ENCODE measurements around the gene GPHA2. TPM values are rescaled to one million over a fixed set of nuclear protein-coding genes. Genes with fewer than 3 reads are reported as not detected.

The GPHA2 gene
- total RNA-seq, 1 donor from 2014 or later = 0.41 TPM

DNA sequence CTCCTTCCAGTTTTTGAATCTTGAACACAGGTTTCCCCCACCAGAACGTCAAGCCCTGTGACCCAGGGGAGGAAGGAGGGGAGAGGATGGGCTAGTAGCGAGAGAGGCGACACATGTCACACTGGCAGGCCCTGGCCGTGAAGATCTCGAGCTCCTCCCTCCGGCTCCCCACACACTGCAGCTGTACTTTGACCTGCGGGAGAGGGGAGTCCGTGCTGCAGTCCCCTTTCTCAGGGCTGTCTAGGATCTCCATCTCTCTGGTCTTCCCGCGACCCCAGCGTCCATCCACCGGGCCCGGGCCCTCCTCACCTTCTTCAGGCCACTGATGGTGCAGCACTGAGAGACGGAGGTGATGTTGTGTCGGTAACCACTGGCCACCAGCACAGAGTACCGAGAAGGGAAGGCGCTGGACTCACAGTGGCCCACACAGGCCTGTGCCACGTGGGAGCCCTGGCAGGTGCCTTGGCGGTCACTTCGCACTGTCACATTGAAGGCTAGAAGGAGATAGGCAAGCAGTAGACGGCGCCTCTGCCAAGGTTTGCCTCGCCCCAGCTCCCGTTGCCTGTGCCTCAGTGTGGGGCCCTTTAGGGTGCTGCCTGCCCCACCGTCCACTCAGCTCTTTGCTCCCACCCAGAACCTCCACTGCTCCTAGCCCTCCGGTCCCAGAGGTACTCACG, 873 bp downstream of the GPHA2 start:
- Mint-ChIP-seq H3K9me3 (ENCODE audit: low read depth) (no peaks in the 10 kb centered on the region), H3K4me1 (ENCODE audit: low read depth) (peaks cover 15% of the 10 kb centered on the region), H3K36me3 (ENCODE audit: insufficient read depth) (peaks cover 7% of the 10 kb centered on the region), H3K4me3 (ENCODE audit: low read depth) (no peak overlapping the region), H3K27me3 (peaks cover 17% of the 10 kb centered on the region), H3K27ac (no peak overlapping the region)
- TF ChIP-seq, protein P1, sequence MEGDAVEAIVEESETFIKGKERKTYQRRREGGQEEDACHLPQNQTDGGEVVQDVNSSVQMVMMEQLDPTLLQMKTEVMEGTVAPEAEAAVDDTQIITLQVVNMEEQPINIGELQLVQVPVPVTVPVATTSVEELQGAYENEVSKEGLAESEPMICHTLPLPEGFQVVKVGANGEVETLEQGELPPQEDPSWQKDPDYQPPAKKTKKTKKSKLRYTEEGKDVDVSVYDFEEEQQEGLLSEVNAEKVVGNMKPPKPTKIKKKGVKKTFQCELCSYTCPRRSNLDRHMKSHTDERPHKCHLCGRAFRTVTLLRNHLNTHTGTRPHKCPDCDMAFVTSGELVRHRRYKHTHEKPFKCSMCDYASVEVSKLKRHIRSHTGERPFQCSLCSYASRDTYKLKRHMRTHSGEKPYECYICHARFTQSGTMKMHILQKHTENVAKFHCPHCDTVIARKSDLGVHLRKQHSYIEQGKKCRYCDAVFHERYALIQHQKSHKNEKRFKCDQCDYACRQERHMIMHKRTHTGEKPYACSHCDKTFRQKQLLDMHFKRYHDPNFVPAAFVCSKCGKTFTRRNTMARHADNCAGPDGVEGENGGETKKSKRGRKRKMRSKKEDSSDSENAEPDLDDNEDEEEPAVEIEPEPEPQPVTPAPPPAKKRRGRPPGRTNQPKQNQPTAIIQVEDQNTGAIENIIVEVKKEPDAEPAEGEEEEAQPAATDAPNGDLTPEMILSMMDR (IDR thresholded peaks at IDR 0.05; ENCODE audit: unreplicated experiment) = no peak
- DNase-seq (ENCODE audit: low spot score, unreplicated experiment) = no peak

DNA sequence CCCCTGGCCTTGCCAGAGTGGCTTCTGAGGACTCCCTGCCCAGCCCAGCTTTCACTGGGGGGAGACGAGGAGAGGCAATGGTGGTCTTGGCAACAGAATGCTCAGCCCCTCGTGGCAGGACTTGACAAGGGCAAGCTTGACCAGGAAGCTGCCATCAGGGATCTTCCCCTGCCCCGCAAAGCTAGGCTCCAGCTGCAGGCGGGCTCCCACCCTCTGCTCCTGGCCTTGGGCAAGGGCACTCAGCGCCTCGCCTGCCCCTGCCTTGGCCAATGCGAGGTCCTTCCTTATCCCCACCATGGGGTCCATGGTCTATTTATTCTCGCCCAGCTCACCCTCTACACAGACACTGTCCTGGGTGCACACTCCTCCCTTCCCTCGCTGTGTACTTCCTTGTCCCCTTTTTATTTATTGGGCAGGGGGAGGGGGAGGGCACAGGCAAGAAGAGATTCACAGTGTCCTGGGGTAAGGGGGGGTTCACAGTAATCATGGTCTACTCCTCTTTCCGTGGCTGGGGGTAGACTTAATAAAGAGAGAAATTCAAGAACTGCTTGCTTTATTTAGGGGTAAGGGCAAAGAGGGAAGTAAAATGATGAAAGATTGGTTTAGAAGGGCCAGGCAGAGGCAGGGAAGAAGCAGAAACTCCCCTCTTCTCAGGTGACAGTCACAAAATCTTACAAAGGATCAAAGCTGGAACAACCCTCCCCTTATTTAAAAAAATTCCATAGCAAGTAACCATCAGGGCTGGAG, 1.6 kb downstream of the GPHA2 start:
- Mint-ChIP-seq H3K27me3 (peaks cover 17% of the 10 kb centered on the region), H3K4me1 (ENCODE audit: low read depth) (peaks cover 15% of the 10 kb centered on the region), H3K9me3 (ENCODE audit: low read depth) (no peaks in the 10 kb centered on the region), H3K4me3 (ENCODE audit: low read depth) (no peak overlapping the region), H3K36me3 (ENCODE audit: insufficient read depth) (peaks cover 7% of the 10 kb centered on the region), H3K27ac (no peak overlapping the region)
- TF ChIP-seq, protein P1 (IDR thresholded peaks at IDR 0.05; ENCODE audit: unreplicated experiment) = no peak
- no peak for DNase-seq (ENCODE audit: low spot score, unreplicated experiment)

DNA sequence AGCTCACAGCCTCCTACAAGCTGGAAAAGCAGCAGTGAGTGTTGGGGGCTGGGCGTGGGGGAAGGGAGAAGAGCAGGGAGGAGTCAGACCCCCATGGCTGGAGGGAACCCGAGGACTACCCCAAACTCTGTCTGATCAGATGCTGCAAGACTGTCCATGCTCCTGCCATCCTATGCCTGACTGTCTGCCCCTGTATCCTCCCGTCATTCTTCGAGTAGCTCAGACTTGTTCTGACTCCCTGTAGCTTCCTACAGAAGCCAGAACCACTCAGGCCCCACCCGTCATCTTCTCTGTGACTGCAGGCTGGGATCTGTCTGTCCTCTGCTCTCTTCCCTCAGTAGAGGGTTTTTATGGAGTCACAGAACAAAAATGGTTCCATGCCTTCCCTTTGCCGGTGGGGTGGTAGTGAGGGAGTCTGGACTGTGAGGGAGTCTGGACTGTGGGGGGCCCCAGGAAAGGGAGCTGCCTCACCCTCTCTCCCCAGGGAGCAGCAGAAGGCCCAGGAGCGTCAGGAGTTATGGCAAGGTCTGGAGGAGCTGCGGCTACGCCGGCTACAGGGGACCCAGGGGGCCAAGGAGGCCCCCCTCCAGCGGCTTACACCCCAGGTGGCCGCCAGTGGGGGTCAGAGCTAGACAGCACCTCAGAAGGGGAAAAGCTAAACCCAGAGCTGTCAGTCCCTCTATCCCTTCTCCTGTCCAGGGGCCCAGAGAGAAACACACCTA, 2.3 kb downstream of the GPHA2 start:
- Mint-ChIP-seq H3K27me3 (peaks cover 14% of the 10 kb centered on the region), H3K4me3 (ENCODE audit: low read depth) (no peak overlapping the region), H3K27ac (no peak overlapping the region), H3K36me3 (ENCODE audit: insufficient read depth) (peaks cover 7% of the 10 kb centered on the region), H3K4me1 (ENCODE audit: low read depth) (peaks cover 15% of the 10 kb centered on the region), H3K9me3 (ENCODE audit: low read depth) (no peaks in the 10 kb centered on the region)
- DNase-seq (ENCODE audit: low spot score, unreplicated experiment) = no peak
- TF ChIP-seq, protein P1 (IDR thresholded peaks at IDR 0.05; ENCODE audit: unreplicated experiment) = no peak

DNA sequence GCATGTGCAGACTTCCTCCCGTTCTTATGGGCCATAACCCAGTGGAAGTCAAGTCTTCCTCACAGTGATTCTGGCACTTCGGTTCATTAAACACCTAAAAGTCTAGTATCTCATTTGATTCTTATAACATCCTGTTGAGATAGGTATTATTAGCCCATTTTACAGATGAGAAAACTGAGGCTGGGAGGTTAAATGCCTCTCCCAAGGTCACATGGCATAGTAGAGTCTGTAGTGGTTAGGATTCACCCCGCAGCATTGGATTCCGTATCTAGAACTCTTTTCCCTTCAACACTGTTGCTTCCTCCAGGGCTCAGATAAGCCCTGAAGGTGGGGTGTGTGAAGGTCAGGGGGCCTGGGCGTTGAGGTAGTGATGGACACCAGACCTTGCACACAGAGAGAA, 3.4 kb downstream of the GPHA2 start:
- H3K9me3 Mint-ChIP-seq (ENCODE audit: low read depth) = no peaks in the 10 kb centered on the region
- no peak overlapping the region for H3K27ac Mint-ChIP-seq
- no peak for DNase-seq (ENCODE audit: low spot score, unreplicated experiment)
- peaks cover 5% of the 10 kb centered on the region for H3K27me3 Mint-ChIP-seq
- no peak overlapping the region for H3K4me3 Mint-ChIP-seq (ENCODE audit: low read depth)
- TF ChIP-seq, protein P1 (IDR thresholded peaks at IDR 0.05; ENCODE audit: unreplicated experiment) = no peak
- H3K4me1 Mint-ChIP-seq (ENCODE audit: low read depth) = peaks cover 15% of the 10 kb centered on the region
- H3K36me3 Mint-ChIP-seq (ENCODE audit: insufficient read depth) = peaks cover 9% of the 10 kb centered on the region

DNA sequence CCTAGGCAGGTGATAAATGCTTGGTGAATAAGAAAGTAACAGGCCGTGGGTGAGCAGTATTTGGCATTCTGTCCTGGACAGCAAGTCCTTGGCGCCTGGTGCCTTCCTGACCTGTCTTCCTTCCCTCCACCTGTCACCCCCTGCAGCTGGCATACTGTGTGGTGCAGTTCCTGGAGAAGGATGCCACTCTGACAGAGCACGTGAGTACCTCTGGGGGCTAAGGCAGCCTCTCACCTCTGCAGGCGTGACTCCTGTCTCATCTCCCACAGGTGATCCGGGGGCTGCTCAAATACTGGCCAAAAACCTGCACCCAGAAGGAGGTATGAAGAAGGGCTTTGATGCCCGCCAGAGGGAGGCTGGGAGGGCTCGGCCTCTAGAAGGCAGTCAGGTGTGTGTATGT, 4.4 kb downstream of the GPHA2 start:
- H3K27ac Mint-ChIP-seq = no peak overlapping the region
- TF ChIP-seq, protein P1 (IDR thresholded peaks at IDR 0.05; ENCODE audit: unreplicated experiment) = no peak
- H3K27me3 Mint-ChIP-seq = no peaks in the 10 kb centered on the region
- H3K4me3 Mint-ChIP-seq (ENCODE audit: low read depth) = no peak overlapping the region
- H3K4me1 Mint-ChIP-seq (ENCODE audit: low read depth) = peaks cover 15% of the 10 kb centered on the region
- H3K9me3 Mint-ChIP-seq (ENCODE audit: low read depth) = no peaks in the 10 kb centered on the region
- H3K36me3 Mint-ChIP-seq (ENCODE audit: insufficient read depth) = peaks cover 9% of the 10 kb centered on the region
- no peak for DNase-seq (ENCODE audit: low spot score, unreplicated experiment)
